ENCODE measurements around the gene GABBR1.

DNA sequence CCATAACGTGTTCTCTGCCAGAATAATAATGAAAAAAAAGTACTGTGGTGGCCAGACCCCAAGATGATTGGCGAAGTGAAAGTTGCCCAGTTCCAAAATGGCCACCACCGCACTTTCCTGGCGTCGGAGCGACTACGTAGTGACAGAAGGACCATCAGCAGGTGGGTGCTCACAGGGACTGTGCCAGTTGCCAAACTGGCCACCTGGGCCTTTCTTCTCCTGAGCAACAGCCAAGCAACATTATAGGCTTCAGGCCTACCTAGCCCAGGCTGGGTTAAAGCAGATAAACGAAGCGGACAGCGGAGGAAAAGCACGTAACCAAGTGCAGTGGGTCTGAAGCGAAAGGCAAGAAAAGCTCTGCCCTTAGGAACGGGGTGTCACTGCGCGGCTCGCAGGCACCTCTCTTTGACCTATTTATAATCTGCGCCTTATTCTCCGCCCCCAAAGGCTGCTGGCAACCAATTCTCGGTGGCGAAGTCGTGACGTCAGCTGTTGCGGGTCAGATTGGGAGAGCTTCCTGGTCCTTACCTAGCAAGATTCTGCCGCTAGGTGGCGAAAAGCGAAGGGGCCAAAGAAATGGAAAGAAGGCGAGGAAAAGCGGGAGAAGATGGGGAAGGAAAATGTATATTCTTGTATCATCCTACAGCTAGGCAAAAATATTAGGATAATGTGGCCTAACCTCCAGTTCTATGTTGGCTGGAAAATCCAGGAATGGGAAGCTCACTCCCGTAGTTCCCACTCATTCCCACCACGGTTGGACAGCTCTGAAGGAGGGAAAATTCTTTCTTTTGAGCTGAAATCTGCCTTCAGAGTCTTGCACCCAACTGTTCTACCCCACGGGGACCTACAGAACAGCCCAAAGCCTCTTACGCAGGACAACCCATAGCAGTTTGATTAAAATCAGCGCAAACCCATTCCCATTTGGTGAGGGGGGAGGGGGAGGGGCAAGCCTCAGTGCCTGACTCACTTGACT, 17.0 kb upstream of the GABBR1 start:
- peak; percentile 87 for TF ChIP-seq POLR2A (IDR thresholded peaks at IDR 0.05)
- TF ChIP-seq POLR2AphosphoS5 (IDR thresholded peaks at IDR 0.05) = peak; percentile 96
